HG03575 (cell line): ENCODE data around the gene TBRG1.

Experiments used
- ATAC-seq: cut with Tn5 transposase; IDR thresholded peaks from one replicate; pipeline ENCODE4 v1.9.1; 2021; ENCODE audit not compliant: unreplicated experiment, insufficient number of reproducible peaks, low FRiP score; ENCODE audit errors: extremely low read depth

TBRG1 gene

DNA sequence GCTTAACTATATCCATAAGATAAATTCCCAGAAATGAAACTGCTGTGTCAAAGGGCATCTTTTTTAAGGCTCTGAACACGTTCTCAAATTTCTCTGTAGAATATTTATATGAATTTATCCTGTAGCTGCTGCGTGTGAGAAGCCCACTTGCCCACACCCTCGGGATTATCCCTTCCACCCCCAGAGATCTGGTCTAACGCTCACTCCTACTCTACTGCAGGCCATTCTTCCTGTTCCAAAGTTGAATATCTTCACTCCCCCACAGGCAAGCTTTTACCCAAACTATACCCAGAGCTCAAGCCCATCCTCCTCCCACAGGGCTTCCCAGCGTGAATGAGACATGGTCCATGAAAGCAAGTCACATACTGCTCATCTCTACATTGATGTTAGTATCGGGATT lies 25.9 kb downstream of the TBRG1 start:
- no peak for ATAC-seq

DNA sequence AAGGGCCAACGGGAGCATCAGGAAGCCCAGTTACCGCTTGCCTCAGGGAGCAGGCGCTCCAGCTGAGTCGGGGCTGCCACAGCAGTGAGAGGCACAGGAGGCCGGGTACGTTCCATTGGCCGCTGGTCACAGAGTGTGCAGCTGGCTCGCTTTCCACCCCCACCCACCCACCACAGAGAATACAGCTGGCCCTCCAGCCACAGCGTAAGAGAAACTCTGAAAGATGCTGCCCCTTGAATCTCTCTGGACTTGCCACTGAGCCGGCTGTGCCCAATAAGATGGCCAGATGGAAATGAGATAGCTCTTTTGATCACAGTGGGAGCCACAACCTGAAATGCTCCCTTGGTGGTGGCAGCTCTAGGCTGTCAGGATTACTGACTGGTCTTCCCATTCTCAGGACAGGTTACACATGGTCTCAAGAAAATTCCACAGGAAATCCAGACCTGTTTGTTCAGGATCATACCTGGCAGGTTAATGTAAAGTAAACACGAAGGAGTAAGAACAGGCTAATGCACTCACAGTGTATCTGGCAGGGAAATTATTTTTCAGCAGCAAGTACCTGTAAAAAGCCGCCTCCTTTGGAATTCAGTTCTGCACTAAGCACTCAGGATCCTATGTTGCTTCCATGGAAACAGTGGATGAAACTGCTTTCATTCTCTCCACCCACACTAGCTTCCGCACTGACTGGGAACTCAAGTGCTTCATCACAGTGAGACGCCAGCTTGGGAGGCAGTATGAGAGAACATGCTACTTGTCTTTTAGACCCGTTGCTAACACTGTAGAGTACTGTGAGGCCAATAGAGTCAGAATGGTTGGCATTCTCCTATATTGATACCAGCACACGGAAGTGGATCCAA lies 34.3 kb downstream of the TBRG1 start:
- no peak for ATAC-seq

DNA sequence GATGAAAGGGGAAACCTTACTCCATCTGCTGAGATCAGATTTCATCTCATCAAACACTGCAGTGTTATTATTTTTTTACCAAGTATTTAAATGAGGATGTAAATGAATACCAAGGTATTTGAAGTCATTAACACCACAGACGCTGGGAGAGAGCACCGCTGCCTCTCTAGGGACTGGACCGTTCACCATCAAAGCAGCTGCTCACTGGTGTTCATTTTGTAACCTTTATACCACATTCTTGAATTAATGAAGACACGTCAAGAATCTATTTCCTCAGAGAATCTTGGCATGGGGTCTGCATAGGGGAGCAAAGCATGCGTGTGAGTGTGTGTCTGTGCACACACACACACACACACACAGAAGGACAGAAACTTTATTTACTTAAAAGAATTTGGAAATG lies 35.2 kb downstream of the TBRG1 start:
- ATAC-seq: no peak

DNA sequence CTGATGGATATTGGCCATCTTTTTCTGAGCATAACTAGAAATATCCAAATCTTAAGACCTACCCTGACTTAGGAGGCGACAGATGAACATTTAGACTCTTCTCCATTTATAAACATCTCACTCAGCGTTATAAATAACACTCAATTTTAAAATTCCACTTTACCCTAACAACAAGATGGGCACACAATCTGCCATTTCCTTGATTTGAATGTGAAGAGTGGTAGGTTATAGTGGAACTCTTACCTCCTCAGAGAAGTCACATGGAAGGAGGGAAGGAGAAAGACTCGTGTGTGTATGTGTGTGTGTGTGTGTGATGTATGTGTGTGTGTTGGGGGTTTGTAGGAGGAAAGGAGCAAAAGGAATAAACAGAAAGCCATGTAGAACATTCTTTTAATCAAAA lies 35.8 kb downstream of the TBRG1 start:
- no peak for ATAC-seq

DNA sequence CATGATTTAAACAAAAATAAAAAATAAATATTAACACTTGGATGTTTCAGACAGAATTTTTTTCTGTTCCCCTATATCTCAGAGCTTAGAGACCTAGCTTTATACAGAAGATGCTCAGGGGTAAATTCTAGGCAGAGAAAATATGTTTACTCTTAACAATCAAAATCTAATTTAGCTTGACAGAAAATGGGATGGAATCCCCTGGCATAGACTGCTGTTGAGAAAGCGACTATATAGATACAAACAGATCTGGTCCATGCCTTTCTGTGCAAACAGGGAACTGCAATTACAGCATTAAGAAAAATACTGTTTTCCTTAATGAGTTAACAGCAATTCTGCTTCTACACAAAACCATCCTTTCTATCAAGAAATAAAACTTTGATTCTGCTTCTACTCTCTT lies 36.3 kb downstream of the TBRG1 start:
- ATAC-seq: no peak

DNA sequence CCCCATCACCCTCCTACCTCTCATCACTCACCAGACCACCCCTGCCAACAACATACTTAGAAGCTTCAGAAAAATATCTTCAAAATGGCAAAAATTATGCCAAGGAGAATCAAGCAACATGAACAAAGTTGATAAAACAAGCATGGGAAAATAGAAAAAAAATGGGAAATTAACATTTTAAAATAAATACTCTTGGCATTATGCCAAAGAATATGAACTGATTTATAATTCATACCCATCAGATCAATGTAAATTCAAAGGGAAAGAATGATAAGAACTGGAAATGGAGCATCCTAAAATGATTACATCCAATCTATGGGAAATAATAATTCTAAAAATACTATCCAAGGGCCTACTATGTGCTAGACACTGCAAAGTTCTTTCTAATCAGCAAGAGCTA lies 38.9 kb downstream of the TBRG1 start:
- ATAC-seq: no peak

DNA sequence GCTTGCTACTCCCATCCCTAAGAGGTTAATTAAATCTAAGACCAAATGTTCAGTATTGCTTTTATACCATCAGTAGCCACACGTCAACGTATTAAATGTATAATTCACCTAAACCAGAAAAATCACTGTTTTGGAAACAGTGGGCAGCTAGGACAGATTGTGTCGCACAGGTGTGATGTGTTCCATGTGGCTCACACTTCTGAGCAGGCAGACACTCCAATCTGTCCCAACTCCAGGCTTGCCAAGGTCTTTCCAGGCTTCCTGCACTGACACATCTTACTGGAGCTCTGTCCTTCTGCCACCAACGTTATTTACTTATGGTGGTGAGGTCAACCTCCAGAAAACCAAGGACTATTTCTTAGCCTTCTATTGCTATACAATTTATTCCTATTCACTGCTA lies 39.4 kb downstream of the TBRG1 start:
- ATAC-seq: no peak

DNA sequence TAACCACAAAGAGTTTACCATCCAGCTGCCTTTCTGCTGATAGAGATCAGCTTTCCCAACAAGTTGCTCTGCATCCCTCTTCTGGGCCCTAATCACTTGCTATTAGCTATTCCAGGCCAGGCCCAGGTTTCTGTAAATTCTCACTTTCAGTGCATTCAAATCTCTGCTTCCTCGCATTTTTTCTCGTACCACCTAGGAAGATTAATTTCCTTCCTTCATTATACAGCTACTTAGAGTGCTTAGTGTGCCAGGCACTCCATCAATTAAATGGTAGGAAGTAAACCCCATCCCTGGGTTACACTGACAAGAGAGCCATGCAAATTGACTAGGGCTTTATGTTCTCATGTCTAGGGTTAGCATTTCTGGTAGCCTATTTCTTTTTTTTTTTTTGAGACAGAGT lies 41.2 kb downstream of the TBRG1 start:
- ATAC-seq: no peak

DNA sequence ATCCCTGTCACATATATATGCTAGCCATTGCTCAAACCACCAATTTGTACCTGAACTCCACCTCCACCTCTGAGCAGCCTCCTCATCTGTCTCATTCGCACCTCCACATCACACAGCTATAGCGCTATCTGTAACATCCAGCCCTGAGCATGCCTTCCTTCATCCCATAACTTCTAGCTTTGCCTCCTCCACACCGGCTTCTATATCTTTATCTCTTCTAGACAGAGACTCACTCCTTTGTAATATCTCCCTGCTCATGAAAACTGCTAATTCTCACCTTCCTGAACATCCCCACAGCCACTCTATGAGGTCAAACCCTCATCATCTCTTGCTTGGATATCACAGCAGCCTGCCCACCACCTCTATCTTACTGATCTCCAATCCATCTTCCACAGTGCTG lies 44.9 kb downstream of the TBRG1 start:
- no peak for ATAC-seq

DNA sequence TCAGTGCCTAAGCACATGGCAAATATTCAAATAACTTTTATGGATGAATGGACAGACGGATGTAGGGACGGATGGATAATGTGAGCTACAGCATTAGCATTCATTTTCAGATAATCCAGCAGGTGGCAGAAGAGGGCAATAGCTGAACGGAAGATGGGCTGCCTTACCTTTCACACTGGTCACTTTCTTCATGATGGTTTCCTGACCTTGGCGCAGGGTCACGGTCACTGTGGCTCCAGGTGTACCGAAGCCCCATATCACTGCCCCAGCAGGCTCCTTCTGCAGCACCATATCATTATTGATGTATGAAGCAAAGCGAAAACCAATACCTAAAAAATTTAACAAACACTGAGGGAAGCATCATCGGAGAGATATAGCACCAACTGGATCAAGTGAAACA lies 46.5 kb downstream of the TBRG1 start:
- ATAC-seq: no peak

DNA sequence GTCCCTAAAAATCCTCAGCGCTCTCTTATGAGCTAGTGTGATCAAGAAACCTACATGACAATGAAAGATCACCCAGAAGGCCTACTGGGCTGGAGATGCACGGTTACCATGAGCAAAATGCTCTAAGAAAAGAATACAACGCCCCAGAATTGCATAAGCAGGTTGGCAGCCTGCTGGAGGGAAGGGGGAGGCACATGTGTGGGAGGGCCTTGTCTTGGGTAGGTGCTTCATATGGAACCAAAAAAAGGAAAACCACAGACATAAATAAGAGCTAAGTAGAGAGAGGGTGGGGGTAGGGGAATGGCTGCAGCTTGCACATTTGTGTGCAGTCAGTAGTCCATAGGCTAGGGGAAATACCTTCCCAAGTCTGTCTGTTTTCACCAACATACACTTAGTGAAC lies 48.1 kb downstream of the TBRG1 start:
- ATAC-seq: no peak

DNA sequence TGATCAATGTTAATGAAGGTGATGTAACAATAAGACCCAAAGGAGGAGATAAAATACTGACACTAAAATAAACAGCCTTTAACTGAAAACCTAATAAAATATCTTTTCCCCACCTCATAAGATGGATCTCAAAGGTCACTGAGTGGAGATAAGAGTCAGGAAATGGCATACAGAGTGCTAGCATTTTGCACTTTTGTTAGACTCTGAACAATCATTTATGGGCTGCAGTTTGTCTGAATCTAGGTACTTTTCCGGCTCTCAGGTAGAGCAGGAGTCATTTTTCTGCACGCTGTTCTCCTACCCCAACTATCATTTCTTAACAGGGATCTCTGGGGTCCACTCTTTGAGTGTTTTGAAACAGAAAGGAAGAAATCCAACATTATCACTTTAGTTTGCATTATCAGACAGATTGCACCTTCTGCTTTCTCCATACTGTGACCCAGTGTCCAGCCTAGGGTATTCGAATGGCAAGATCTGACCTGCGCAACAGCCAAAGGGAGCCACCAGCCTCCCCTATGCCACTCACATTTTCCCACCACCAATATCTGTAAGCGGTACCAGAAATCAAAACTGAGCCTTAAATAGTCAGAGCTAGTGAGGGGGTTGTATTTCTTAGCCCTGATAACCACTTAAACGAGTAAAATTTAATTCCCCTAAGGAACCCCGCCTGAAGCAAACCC lies 50.0 kb downstream of the TBRG1 start:
- no peak for ATAC-seq

DNA sequence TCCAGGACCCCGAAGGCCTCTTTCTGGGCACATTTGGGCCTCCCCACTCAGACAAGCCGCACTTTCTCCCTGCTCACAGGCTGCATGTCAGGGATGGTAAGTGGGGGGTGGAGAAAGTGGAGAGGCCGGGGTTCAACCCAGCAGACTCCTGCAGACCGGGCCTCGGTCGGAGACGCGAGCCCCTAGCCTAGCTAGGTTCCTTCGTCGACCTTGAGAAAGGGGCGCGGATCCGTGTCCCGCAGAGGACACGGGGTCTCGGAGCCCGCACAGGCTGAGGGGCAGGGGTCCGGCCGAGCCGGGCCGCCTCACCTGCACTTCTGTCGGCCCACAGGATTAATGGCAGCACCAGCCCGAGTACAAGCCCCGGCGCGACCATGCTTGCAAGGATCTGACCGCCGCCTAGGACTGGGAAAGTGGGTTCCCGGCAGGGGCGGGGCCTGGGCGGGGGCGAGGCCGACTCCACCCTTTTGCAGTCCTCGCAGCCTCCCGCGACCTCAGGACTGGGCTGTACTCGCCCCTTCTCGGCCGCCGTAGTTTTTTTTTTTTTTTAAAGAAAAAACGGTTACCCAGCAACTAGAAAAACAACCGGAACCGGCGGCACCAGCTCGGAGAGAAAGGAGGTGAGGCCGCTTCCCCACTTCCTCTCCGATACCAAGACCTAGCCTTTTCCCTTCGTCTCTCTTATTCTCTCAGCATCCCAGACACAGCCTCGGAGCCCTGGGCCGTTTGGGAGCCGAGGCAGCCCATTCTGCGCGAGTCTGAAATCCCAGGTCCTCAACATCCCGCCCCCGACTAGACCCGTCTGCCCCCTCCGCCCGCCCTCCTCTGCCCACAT lies 50.9 kb downstream of the TBRG1 start, which contains the start of the genes SIAE and SPA17:
TSS of gene SIAE (minus strand) at position 407 of the 835 bp plus-strand sequence. CDS start at position 376, 31 bp downstream.
TSS of gene SPA17 (plus strand) at position 572 of the 835 bp plus-strand sequence. CDS start 1,361 bp downstream, outside the sequence.
- no peak for ATAC-seq

DNA sequence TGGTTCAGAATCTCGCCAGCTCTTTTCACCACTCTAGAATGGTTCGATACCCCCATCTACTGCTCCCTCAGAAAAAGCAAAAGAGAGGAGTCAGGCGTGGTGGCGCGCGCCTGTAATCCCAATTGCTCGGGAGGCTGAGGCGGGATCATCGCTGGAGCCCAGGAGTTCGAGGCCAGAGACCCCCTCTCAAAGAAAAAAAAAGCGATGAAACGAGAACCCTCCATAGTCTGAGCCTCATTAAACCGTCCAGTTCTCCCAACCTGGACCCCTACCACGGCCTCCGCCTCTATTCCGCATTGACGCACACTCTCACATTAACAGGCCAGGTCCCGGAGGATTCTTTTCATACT lies 51.5 kb downstream of the TBRG1 start:
- no peak for ATAC-seq

DNA sequence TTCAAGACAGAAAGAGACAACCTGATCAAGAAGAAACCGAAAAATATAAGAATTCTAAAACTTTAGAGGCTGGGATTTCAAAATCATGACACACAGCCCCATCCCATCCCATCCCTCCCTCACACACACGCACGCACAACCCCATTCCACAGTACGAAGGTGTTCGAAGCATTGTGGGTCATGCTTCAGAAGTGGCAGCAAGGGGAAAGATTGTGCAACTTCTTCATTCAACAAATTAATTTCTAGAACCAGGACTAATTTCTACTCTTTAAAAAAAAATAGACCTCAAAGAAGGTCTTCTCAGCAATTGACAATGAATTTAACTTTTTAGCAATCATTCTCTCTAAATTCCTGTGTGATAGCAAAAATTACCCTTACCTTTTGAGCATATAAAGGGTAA lies 51.9 kb downstream of the TBRG1 start:
- no peak for ATAC-seq

DNA sequence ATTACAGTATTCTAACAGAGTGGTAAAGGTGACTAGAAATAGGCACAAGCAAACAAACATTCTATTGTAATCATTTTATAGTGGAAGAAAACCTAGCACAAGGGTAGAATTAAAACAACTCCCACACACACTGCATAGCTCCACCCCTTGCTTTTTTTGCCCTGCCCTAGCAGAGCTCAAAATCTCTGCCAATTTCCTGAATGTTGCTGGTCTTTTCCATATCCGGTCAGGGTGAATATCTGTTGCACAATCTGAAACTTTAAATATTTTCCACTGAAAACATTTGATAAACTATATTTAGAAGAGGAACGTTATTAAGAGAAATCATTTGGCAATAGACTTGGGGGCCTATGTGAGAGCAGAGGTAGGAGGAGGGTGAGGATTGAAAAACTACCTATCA lies 53.7 kb downstream of the TBRG1 start:
- ATAC-seq: no peak

DNA sequence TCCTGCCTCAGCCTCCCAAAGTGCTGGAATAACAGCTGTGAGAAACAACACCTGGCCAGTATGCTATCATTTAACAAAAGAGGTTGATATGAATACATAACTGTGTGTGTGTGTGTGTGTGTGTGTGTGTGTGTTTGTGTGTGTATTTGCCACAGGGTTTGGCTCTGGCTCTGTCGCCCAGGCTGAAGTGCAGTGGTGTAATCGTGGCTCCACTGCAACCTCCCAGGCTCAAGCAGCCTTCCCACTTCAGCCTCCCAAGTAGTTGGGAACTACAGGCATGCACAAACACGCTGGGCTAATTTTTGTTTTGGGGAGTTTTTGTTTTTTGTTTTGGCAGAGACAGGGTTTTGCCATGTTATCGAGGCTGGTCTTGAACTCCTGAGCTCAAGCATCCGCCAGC lies 55.8 kb downstream of the TBRG1 start:
- ATAC-seq: no peak

DNA sequence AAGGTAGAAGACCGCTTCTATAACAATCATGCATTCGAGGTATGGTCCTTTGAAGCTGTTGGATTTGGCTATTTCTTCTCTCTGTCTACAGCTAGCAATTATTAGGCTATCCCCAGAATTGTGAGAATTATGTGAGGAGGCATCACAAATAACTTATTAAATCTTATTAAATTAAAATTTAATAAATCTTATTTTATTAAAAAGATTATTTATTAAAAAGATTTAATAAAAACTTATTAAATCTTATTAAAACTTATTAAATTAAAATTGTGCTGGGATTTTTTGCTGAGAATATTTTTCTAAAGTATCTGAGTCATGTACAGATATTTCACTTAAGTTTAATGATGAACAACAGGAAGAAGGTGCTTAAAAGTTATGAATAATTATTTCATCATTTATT lies 58.8 kb downstream of the TBRG1 start:
- no peak for ATAC-seq

DNA sequence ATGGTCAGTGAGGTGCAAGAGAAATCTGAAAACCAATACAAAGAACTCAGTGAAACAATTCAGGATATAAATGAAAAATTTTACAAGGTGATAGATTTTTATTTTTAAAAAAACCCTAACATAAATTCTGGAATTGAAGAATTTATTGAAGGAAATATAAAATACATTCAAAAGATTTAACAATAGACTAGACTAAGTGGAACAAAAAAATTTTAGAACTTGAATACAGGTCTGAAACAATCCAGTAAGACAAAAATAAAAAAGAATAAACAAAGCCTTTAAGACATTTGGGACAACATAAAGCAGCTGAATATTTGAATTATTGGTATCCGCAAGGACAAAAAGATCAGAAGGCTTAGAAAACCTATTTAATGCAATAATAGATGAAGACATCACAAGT lies 59.8 kb downstream of the TBRG1 start:
- no peak for ATAC-seq
